GM23248 (cell line): ENCODE data around the gene CCNY. TPM values are rescaled to one million over a fixed set of nuclear protein-coding genes. Genes with fewer than 3 reads are reported as not detected.

Experiments
- DNase-seq: peaks from one replicate; pipeline ENCODE4 v3.0.0-alpha.2; 2015
- H2AFZ ChIP-seq: fragments of 200-600 bp; sonication (generic); 2 replicates; pipeline ENCODE4 v1.6.1; 2016; ENCODE audit warnings: antibody characterized with exemption
- H3F3A ChIP-seq: fragments of 200-600 bp; sonication (generic); 2 replicates; pipeline ENCODE4 v1.6.1; 2016; ENCODE audit warnings: mild to moderate bottlenecking, antibody characterized with exemption, mixed run types; ENCODE audit not compliant: insufficient read depth
- H3K27ac ChIP-seq: fragments of 200-600 bp; sonication (generic); 2 replicates; pipeline ENCODE4 v1.5.1; 2016; ENCODE audit warnings: mild to moderate bottlenecking
- H3K27me3 ChIP-seq: fragments of 200-600 bp; sonication (generic); replicated peaks from 2 replicates; pipeline ENCODE4 v1.6.1; 2016; ENCODE audit warnings: mild to moderate bottlenecking; ENCODE audit not compliant: insufficient read depth
- H3K36me3 ChIP-seq: fragments of 200-600 bp; sonication (generic); 2 replicates; pipeline ENCODE4 v1.6.1; 2016; ENCODE audit warnings: low read depth, mild to moderate bottlenecking
- H3K4me1 ChIP-seq: fragments of 200-600 bp; sonication (generic); 2 replicates; pipeline ENCODE4 v1.6.1; 2016; ENCODE audit warnings: mild to moderate bottlenecking; ENCODE audit not compliant: insufficient read depth
- H3K4me2 ChIP-seq: fragments of 200-600 bp; sonication (generic); one replicate; pipeline ENCODE4 v1.6.1; 2016; ENCODE audit warnings: mild to moderate bottlenecking; ENCODE audit not compliant: unreplicated experiment
- H3K4me3 ChIP-seq: fragments of 200-600 bp; sonication (generic); 2 replicates; pipeline ENCODE4 v1.5.1; 2016; ENCODE audit warnings: mild to moderate bottlenecking
- H3K79me2 ChIP-seq: fragments of 200-600 bp; sonication (generic); 2 replicates; pipeline ENCODE4 v1.6.1; 2016; ENCODE audit warnings: mild to moderate bottlenecking; ENCODE audit not compliant: insufficient read depth
- H3K9ac ChIP-seq: fragments of 200-600 bp; sonication (generic); 2 replicates; pipeline ENCODE4 v1.6.1; 2016; ENCODE audit warnings: mild to moderate bottlenecking
- H3K9me2 ChIP-seq: fragments of 200-600 bp; sonication (generic); 2 replicates; pipeline ENCODE4 v1.6.1; 2016; ENCODE audit warnings: mixed run types, mild to moderate bottlenecking, moderate library complexity; ENCODE audit not compliant: insufficient read depth
- H3K9me3 ChIP-seq: fragments of 200-600 bp; sonication (generic); one replicate; pipeline ENCODE4 v1.6.1; 2017; ENCODE audit warnings: low read depth
- H4K20me1 ChIP-seq: fragments of 200-600 bp; sonication (generic); 2 replicates; pipeline ENCODE4 v1.6.0; 2016; ENCODE audit not compliant: insufficient read depth
- EZH2 ChIP-seq: fragments of 200-600 bp; sonication (generic); IDR thresholded peaks from 2 replicates; pipeline ENCODE4 v1.6.1; 2018; ENCODE audit warnings: antibody characterized with exemption, mild to moderate bottlenecking; ENCODE audit not compliant: insufficient read depth, poor library complexity, severe bottlenecking
- EZH2phosphoT487 ChIP-seq: fragments of 200-600 bp; sonication (generic); IDR thresholded peaks from 2 replicates; pipeline ENCODE4 v1.6.1; 2018; ENCODE audit warnings: antibody characterized with exemption, moderate library complexity, mild to moderate bottlenecking, low read depth; ENCODE audit not compliant: insufficient read depth
- WGBS, 2 experiments: methylation state at CpG; one replicate each; pipeline ENCODE4 v1.1.6; 2015 to 2017; ENCODE audit warnings: low lambda C conversion rate in 2 of 2, low coverage in 1 of 2; ENCODE audit errors: missing lambda C conversion rate in 2 of 2; 5-methylcytosine and 5-hydroxymethylcytosine counted together
- in situ Hi-C: fragments of 300-500 bp; cut with MboI; formaldehyde crosslinking; loops from 2 replicates; pipeline ENCODE4 v1.15.0; 2020
- polyA plus RNA-seq: library from polyadenylated mRNA; unstranded; fragments of >200 nt; fragmentation: Nextera tagmentation; extraction: Ambion mirVana; gene quantifications from 2 replicates; pipeline ENCODE4 v1.2.1, GENCODE V29; 2016
- total RNA-seq: library from RNA; depleted of rRNA; stranded (reverse); fragments of >200 nt; shearing (Covaris generic); gene quantifications from 2 replicates; pipeline ENCODE4 v1.2.3, GENCODE V29; 2014

Gene CCNY
- total and polyA plus RNA-seq, 2 experiments from 2014 or later = 12.8 to 70.4 TPM

- no peak for TF ChIP-seq EZH2
- no peak for TF ChIP-seq EZH2phosphoT487
- no peaks in the 10 kb centered on the region for H3F3A ChIP-seq
- no peak for DNase-seq
Measured at GRCh38 chr10:35592441-35592840, 256.1 kb downstream of the CCNY start.

GRCh38 chr10:35594115-35595079 lies 258.1 kb downstream of the CCNY start:
- 65 to 74% methylated on average over 14 of the region's 14 CpGs for WGBS, 2 experiments
- Histone ChIP-seq H3F3A (no peaks in the 10 kb centered on the region), H3K9me2 (no peaks in the 10 kb centered on the region), H2AFZ (no peak overlapping the region), H3K36me3 (no peaks in the 10 kb centered on the region), H3K9ac (no peak overlapping the region), H4K20me1 (no peaks in the 10 kb centered on the region), H3K4me3 (no peak overlapping the region), H3K9me3 (no peaks in the 10 kb centered on the region), H3K27ac (no peak overlapping the region), H3K4me1 (no peaks in the 10 kb centered on the region), H3K27me3 (peaks cover 5% of the 10 kb centered on the region), H3K4me2 (no peak overlapping the region), H3K79me2 (no peaks in the 10 kb centered on the region)
- in situ Hi-C loops = no loop called here
- no peak for DNase-seq
- no peak for TF ChIP-seq EZH2phosphoT487
- no peak for TF ChIP-seq EZH2

More at GRCh38 chr10:35592441-35592840, 256.1 kb downstream of the CCNY start:
- Histone ChIP-seq H3K4me2 (no peak overlapping the region), H3K79me2 (no peaks in the 10 kb centered on the region), H3K9me2 (no peaks in the 10 kb centered on the region), H3K36me3 (no peaks in the 10 kb centered on the region), H3K27me3 (peaks cover 5% of the 10 kb centered on the region), H2AFZ (no peak overlapping the region), H4K20me1 (no peaks in the 10 kb centered on the region), H3K4me3 (no peak overlapping the region), H3K27ac (no peak overlapping the region), H3K4me1 (no peaks in the 10 kb centered on the region), H3K9me3 (no peaks in the 10 kb centered on the region), H3K9ac (no peak overlapping the region)
- in situ Hi-C loops = no loop called here
- WGBS, 2 experiments = 77 to 79% methylated on average over 4 of the region's 4 CpGs

GRCh38 chr10:35595106-35595505 lies 258.8 kb downstream of the CCNY start:
- 31 to 44% methylated on average over 3 of the region's 3 CpGs for WGBS, 2 experiments
- Histone ChIP-seq H4K20me1 (no peaks in the 10 kb centered on the region), H3K9me2 (no peaks in the 10 kb centered on the region), H2AFZ (no peak overlapping the region), H3K27ac (no peak overlapping the region), H3K4me2 (no peak overlapping the region), H3F3A (no peaks in the 10 kb centered on the region), H3K27me3 (peaks cover 5% of the 10 kb centered on the region), H3K4me1 (no peaks in the 10 kb centered on the region), H3K9me3 (no peaks in the 10 kb centered on the region), H3K36me3 (no peaks in the 10 kb centered on the region), H3K4me3 (no peak overlapping the region), H3K79me2 (no peaks in the 10 kb centered on the region), H3K9ac (no peak overlapping the region)
- TF ChIP-seq EZH2 = no peak
- TF ChIP-seq EZH2phosphoT487 = no peak
- in situ Hi-C loops = no loop called here
- no peak for DNase-seq

- H4K20me1 ChIP-seq = no peaks in the 10 kb centered on the region
- H3K9ac ChIP-seq = no peak overlapping the region
- peak; percentile 15 for DNase-seq
- no peaks in the 10 kb centered on the region for H3K9me2 ChIP-seq
- H3K27ac ChIP-seq = no peak overlapping the region
- H3K4me2 ChIP-seq = no peak overlapping the region
- H3K4me3 ChIP-seq = no peak overlapping the region
- H3F3A ChIP-seq = no peaks in the 10 kb centered on the region
- H3K36me3 ChIP-seq = no peaks in the 10 kb centered on the region
- no peaks in the 10 kb centered on the region; the same call in 1 of the 2 replicates for H3K27me3 ChIP-seq
- WGBS, 2 experiments = 28 to 29% methylated on average over 6 of the region's 6 CpGs
- H3K4me1 ChIP-seq = no peaks in the 10 kb centered on the region
- in situ Hi-C loops = no loop called here
- no peaks in the 10 kb centered on the region for H3K9me3 ChIP-seq
- H2AFZ ChIP-seq = no peak overlapping the region
- H3K79me2 ChIP-seq = no peaks in the 10 kb centered on the region
- TF ChIP-seq EZH2 (no peak), EZH2phosphoT487 (no peak)
Measured at GRCh38 chr10:35598379-35598778, 262.1 kb downstream of the CCNY start.
